BE2C (cell line): ENCODE results near the gene CFAP299.
A peak's percentile ranks its signal among the peaks of the same experiment; 100 is the strongest.

Experiments used
- DNase-seq: peaks from one replicate; pipeline ENCODE4 v3.0.0-alpha.2; 2020
- H3K27me3 ChIP-seq: fragments of 250-450 bp; sonication (Bioruptor Pico); 2 replicates; pipeline ENCODE4 v1.5.1; 2020; ENCODE audit warnings: mild to moderate bottlenecking
- H3K36me3 ChIP-seq: fragments of 250-450 bp; sonication (Bioruptor Pico); 2 replicates; pipeline ENCODE4 v1.5.1; 2020; ENCODE audit warnings: mild to moderate bottlenecking
- H3K4me1 ChIP-seq: fragments of 250-450 bp; sonication (Bioruptor Pico); 2 replicates; pipeline ENCODE4 v1.5.1; 2020
- H3K4me3 ChIP-seq: 2 replicates; pipeline ENCODE4 v1.5.1; 2011; ENCODE audit warnings: low read depth, low read length
- H3K9me3 ChIP-seq: fragments of 250-450 bp; sonication (Bioruptor Pico); 2 replicates; pipeline ENCODE4 v1.5.1; 2020
- TF ChIP-seq, protein P1 (sequence below): IDR thresholded peaks from 2 replicates; pipeline ENCODE4 v1.5.1; 2012; ENCODE audit warnings: mild to moderate bottlenecking, low read depth, low read length

Gene CFAP299

GRCh38 chr4:80586716-80587115 is 251.2 kb downstream of the CFAP299 start:
- TF ChIP-seq, protein P1, sequence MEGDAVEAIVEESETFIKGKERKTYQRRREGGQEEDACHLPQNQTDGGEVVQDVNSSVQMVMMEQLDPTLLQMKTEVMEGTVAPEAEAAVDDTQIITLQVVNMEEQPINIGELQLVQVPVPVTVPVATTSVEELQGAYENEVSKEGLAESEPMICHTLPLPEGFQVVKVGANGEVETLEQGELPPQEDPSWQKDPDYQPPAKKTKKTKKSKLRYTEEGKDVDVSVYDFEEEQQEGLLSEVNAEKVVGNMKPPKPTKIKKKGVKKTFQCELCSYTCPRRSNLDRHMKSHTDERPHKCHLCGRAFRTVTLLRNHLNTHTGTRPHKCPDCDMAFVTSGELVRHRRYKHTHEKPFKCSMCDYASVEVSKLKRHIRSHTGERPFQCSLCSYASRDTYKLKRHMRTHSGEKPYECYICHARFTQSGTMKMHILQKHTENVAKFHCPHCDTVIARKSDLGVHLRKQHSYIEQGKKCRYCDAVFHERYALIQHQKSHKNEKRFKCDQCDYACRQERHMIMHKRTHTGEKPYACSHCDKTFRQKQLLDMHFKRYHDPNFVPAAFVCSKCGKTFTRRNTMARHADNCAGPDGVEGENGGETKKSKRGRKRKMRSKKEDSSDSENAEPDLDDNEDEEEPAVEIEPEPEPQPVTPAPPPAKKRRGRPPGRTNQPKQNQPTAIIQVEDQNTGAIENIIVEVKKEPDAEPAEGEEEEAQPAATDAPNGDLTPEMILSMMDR, result no peak

DNA sequence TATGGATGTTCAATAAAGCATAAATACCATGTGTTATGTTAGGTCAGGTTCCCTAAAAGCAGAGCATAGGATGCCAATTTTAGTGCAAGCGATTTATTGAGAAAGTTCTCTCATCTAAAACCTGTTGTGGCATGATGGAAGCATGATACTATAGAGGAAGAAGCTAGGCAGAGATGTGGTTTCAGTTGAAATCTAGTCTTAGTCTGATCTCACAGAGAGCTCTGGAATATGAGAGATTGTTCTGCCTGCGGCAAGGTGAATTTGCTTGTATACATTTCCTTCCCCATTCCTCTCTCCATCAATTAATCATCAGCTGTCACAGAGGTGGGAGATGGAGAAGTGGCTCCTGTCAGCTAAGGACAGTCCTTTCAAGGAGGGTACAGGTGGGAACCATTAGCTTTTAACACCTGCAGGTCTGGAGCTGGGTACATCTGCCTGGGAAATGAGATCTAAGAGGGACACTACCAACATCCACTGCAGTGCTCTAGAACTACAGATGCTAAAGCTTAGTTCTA is 252.4 kb downstream of the CFAP299 start:
- Histone ChIP-seq H3K9me3 (no peaks in the 10 kb centered on the region), H3K36me3 (no peaks in the 10 kb centered on the region), H3K4me3 (no peak overlapping the region), H3K27me3 (no peaks in the 10 kb centered on the region), H3K4me1 (no peaks in the 10 kb centered on the region)
- TF ChIP-seq, protein P1, result no peak
- no peak for DNase-seq

More at GRCh38 chr4:80586716-80587115, 251.2 kb downstream of the CFAP299 start:
- DNase-seq, result no peak
- H3K4me3 ChIP-seq, result no peak overlapping the region
- H3K4me1 ChIP-seq, result no peaks in the 10 kb centered on the region
- H3K9me3 ChIP-seq, result no peaks in the 10 kb centered on the region
- H3K36me3 ChIP-seq, result no peaks in the 10 kb centered on the region
- H3K27me3 ChIP-seq, result no peaks in the 10 kb centered on the region

DNA sequence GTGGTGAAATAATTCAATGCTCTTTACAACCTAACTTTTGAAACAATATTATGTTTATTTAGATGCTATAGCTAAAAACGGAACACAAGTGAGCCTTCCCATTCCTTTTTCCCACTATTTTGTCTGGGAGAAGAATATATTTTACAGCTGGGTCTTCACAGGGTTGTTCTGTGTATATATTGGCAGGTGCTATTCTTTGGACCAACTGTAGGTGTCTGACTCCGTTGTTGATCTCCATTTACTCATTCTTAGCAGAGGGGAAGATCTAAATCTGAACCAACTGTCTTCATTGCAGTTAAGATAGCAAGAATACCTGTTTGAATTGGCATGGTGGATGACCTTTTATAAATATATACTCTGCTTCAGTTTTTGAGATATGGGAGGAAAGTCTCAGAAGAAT is 257.4 kb downstream of the CFAP299 start:
- no peaks in the 10 kb centered on the region for H3K4me1 ChIP-seq
- no peak overlapping the region for H3K4me3 ChIP-seq
- TF ChIP-seq, protein P1, result peak; percentile 5; the same call in 1 of the 2 replicates
- no peak for DNase-seq
- H3K27me3 ChIP-seq, result no peaks in the 10 kb centered on the region
- no peaks in the 10 kb centered on the region for H3K9me3 ChIP-seq
- H3K36me3 ChIP-seq, result no peaks in the 10 kb centered on the region

- no peak for DNase-seq
- no peak overlapping the region for H3K4me3 ChIP-seq
- H3K4me1 ChIP-seq, result no peaks in the 10 kb centered on the region
- H3K27me3 ChIP-seq, result no peaks in the 10 kb centered on the region
- no peaks in the 10 kb centered on the region for H3K9me3 ChIP-seq
- no peaks in the 10 kb centered on the region for H3K36me3 ChIP-seq
- TF ChIP-seq, protein P1, result no peak
Measured at GRCh38 chr4:80594701-80595100, 259.2 kb downstream of the CFAP299 start.

GRCh38 chr4:80608281-80608980 is 272.9 kb downstream of the CFAP299 start:
- no peak for DNase-seq
- Histone ChIP-seq H3K4me3 (no peak overlapping the region), H3K4me1 (no peaks in the 10 kb centered on the region), H3K36me3 (no peaks in the 10 kb centered on the region), H3K27me3 (no peaks in the 10 kb centered on the region), H3K9me3 (no peaks in the 10 kb centered on the region)
- TF ChIP-seq, protein P1, result no peak

DNA sequence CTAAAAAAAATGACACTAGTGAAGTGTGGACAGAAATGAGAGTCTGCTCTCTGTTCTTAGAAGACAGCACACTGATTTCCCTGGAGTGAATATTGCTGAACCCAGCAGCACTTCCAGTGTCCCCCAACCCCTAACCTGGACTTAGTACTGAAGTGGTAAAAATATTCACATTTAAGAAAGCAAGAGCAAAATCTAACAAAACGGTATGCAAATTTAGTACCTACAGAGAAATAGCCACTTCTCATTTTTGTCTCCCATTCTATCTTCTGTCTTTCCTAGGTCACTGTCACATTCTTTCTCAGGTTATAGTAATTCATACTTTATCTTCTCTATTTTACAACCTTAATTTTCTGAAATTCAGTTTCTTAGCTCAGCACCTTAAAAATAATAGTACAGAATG is 274.7 kb downstream of the CFAP299 start:
- TF ChIP-seq, protein P1, result no peak
- no peak for DNase-seq

More for the DNA sequence above, 274.7 kb downstream of the CFAP299 start:
- Histone ChIP-seq H3K36me3 (no peaks in the 10 kb centered on the region), H3K27me3 (no peaks in the 10 kb centered on the region), H3K4me1 (no peaks in the 10 kb centered on the region), H3K4me3 (no peak overlapping the region), H3K9me3 (no peaks in the 10 kb centered on the region)
